GM12878 (cell line): Measurements from ENCODE around the gene RNF40. TPM values are rescaled to one million over a fixed set of nuclear protein-coding genes. Genes with fewer than 3 reads are reported as not detected.

ENCODE experiments used
- ATAC-seq: fragments of 200-7000 bp; cut with Tn5 transposase; 3 replicates; pipeline ENCODE4 v1.9.1; 2020; ENCODE audit warnings: mild to moderate bottlenecking, moderate library complexity
- BruUV-seq: library from RNA; stranded (reverse); fragments of 400-500 nt; replicated peaks from 2 replicates; lab custom pipeline; 2021; lab: Mats Ljungman, UMichigan
- CTCF ChIA-PET: fragments of 300-600 bp; sonication (Branson Sonifier 250); formaldehyde crosslinking; extraction: SDS; loops from one replicate; lab custom pipeline; 2021; ENCODE audit warnings: inconsistent platforms; lab: Yijun Ruan, JAX
- POLR2A ChIA-PET: fragments of 350-600 bp; formaldehyde crosslinking; extraction: SDS; loops from one replicate; lab custom pipeline; 2021; ENCODE audit warnings: inconsistent platforms; lab: Charles Lee
- RAD21 ChIA-PET: fragments of 300-600 bp; sonication (Branson Sonifier 250); formaldehyde crosslinking; loops from one replicate; lab custom pipeline; 2023; ENCODE audit warnings: antibody characterized with exemption; ENCODE audit not compliant: unreplicated experiment; lab: Charles Lee
- SMC1A ChIA-PET: fragments of 300-600 bp; sonication (Branson Sonifier 250); formaldehyde crosslinking; loops from one replicate; lab custom pipeline; 2023; ENCODE audit not compliant: unreplicated experiment, uncharacterized antibody; lab: Charles Lee
- DNase-seq: peaks from one replicate; pipeline ENCODE4 v3.0.0-alpha.2; 2011; ENCODE audit warnings: low read depth, low spot score
- FAIRE-seq: peaks from 3 replicates; lab custom pipeline; 2011; peaks lifted over from hg19 to GRCh38; lab: Jason Lieb, UNC
- H2AFZ ChIP-seq: 2 replicates; pipeline ENCODE4 v1.6.0; 2011; ENCODE audit warnings: low read depth, low read length, control low read depth; ENCODE audit not compliant: control insufficient read depth
- H3K27ac ChIP-seq: 2 replicates; pipeline ENCODE4 v1.5.1; 2011; ENCODE audit warnings: control low read depth; ENCODE audit not compliant: control insufficient read depth, insufficient read depth
- H3K27me3 ChIP-seq, 2 experiments: replicated peaks in 1 of 2; 2 replicates each; pipeline versions ENCODE4 v1.6.0 to v1.6.1; 2011; ENCODE audit warnings: low read length in 1 of 2; ENCODE audit not compliant: control insufficient read depth in 2 of 2, insufficient read depth in 2 of 2
- H3K36me3 ChIP-seq, 2 experiments: 2 replicates each; pipeline ENCODE4 v1.5.1; 2011; ENCODE audit warnings: low read length in 1 of 2; ENCODE audit not compliant: control insufficient read depth in 2 of 2, insufficient read depth in 2 of 2
- H3K4me1 ChIP-seq: 2 replicates; pipeline ENCODE4 v1.6.1; 2011; ENCODE audit warnings: mild to moderate bottlenecking, low read length, moderate library complexity, mixed read lengths; ENCODE audit not compliant: control insufficient read depth, insufficient read depth
- H3K4me2 ChIP-seq: 2 replicates; pipeline ENCODE4 v1.6.0; 2011; ENCODE audit warnings: control low read depth; ENCODE audit not compliant: control insufficient read depth, insufficient read depth
- H3K4me3 ChIP-seq: fragments of 200-600 bp; sonication (generic); 2 replicates; pipeline ENCODE4 v1.5.1; 2016
- H3K79me2 ChIP-seq: 2 replicates; pipeline ENCODE4 v1.6.0; 2011; ENCODE audit warnings: low read length; ENCODE audit not compliant: control insufficient read depth, insufficient read depth
- H3K9ac ChIP-seq: 2 replicates; pipeline ENCODE4 v1.8.0; 2011; ENCODE audit warnings: low read length, control low read depth, mixed read lengths; ENCODE audit not compliant: control insufficient read depth, insufficient read depth
- H3K9me3 ChIP-seq: replicated peaks from 3 replicates; pipeline ENCODE4 v1.5.1; 2011; ENCODE audit warnings: mild to moderate bottlenecking, low read length; ENCODE audit not compliant: control insufficient read depth, insufficient read depth
- H4K20me1 ChIP-seq: 2 replicates; pipeline ENCODE4 v1.6.0; 2011; ENCODE audit not compliant: control insufficient read depth, insufficient read depth
- HSF1 ChIP-seq: fragments of 150-350 bp; IDR thresholded peaks from 2 replicates; pipeline ENCODE4 v1.6.1; 2014; ENCODE audit warnings: mild to moderate bottlenecking, low read depth, low read length
- KAT2A ChIP-seq: conservative IDR thresholded peaks from 2 replicates; pipeline ENCODE4 v1.6.1; 2011; ENCODE audit warnings: low read depth, low read length; ENCODE audit not compliant: control insufficient read depth
- POLR2AphosphoS2 ChIP-seq: IDR thresholded peaks from 2 replicates; pipeline ENCODE4 v1.6.1; 2011; ENCODE audit warnings: low read depth, mild to moderate bottlenecking, low read length, improper control_type of control experiment, moderate library complexity
- SMC3 ChIP-seq: IDR thresholded peaks from 2 replicates; pipeline ENCODE4 v1.6.1; 2011; ENCODE audit warnings: low read length, improper control_type of control experiment, borderline replicate concordance
- STAT1 ChIP-seq: fragments of 450-650 bp; conservative IDR thresholded peaks from 2 replicates; pipeline ENCODE4 v1.6.1; 2014; ENCODE audit warnings: antibody characterized with exemption, mild to moderate bottlenecking
- TAF1 ChIP-seq: IDR thresholded peaks from 2 replicates; pipeline ENCODE4 v1.6.1; 2011; ENCODE audit warnings: mild to moderate bottlenecking, low read depth, low read length, borderline replicate concordance
- TARDBP ChIP-seq: IDR thresholded peaks from 2 replicates; pipeline ENCODE4 v1.6.1; 2016; ENCODE audit warnings: borderline replicate concordance
- USF1 ChIP-seq: IDR thresholded peaks from 2 replicates; pipeline ENCODE4 v1.6.1; 2011; ENCODE audit warnings: borderline replicate concordance, low read depth, mild to moderate bottlenecking, moderate library complexity, mixed read lengths, low read length; ENCODE audit not compliant: insufficient read depth; ENCODE audit errors: extremely low read length
- WGBS: methylation state at CpG from one replicate; pipeline ENCODE4 v1.1.6; 2016; ENCODE audit warnings: low lambda C conversion rate; ENCODE audit not compliant: insufficient replicate concordance, insufficient coverage; ENCODE audit errors: missing lambda C conversion rate; 5-methylcytosine and 5-hydroxymethylcytosine counted together
- in situ Hi-C: fragments of 300-500 bp; cut with MboI; formaldehyde crosslinking; loops from 9 replicates; pipeline ENCODE4 v1.14.3; 2018; ENCODE audit warnings: mixed read lengths
- intact Hi-C: fragments of 100-400 bp; cut with micrococcal nuclease; formaldehyde crosslinking; loops from one replicate; pipeline ENCODE4 v1.14.2; 2022; ENCODE audit not compliant: unreplicated experiment
- polyA plus RNA-seq, 11 experiments: library from polyadenylated mRNA; depleted of rRNA in 4 of 11; unstranded in 6 of 11; stranded (reverse) in 5 of 11; fragments of >200 nt; fragmentation: Nextera tagmentation in 4 of 11; fragmentation: Illumina TruSeq in 1 of 11; extraction: Ambion mirVana in 4 of 11; extraction: Trizol in 1 of 11; gene quantifications; 1 replicate in 1 of 11; 2 replicates in 10 of 11; pipeline versions ENCODE4 v1.2.1 to v1.2.3, GENCODE V29; 2011 to 2016; ENCODE audit warnings: inconsistent platforms in 2 of 11, missing spikeins in 2 of 11, low read depth in 1 of 11
- total RNA-seq, 4 experiments: library from RNA; depleted of rRNA in 3 of 4; stranded (reverse); fragments of >200 nt in 3 of 4; fragmentation: Illumina TruSeq in 1 of 4; extraction: Trizol in 1 of 4; gene quantifications; 2 replicates each; pipeline versions ENCODE4 v1.2.1 to v1.2.3, GENCODE V29; 2013 to 2021

RNF40 gene
- total and polyA plus RNA-seq, 10 of the 15 experiments (the other 5 are each of a cell fraction or from before 2014, with no cell fraction given) = 3.7 to 97.6 (median 58.4) TPM

- CTCF ChIA-PET = interaction anchor here (1.5 kb wide), 1 partner anchor 161 kb away, joined by 3 read pairs; no protein-coding TSS in a partner anchor
- intact Hi-C loops = no loop called here
Measured at GRCh38 chr16:30780549-30780948, 18.4 kb downstream of the RNF40 start.

More at GRCh38 chr16:30780549-30780948, 18.4 kb downstream of the RNF40 start:
- Histone ChIP-seq H3K9me3 (no peaks in the 10 kb centered on the region), H3K4me2 (no peak overlapping the region), H3K9ac (no peak overlapping the region), H3K4me3 (no peak overlapping the region), H3K27me3 (no peaks in the 10 kb centered on the region; a peak in 1 of 4 replicates), H4K20me1 (no peaks in the 10 kb centered on the region), H3K27ac (no peak overlapping the region), H3K36me3 (no peaks in the 10 kb centered on the region), H2AFZ (no peak overlapping the region), H3K79me2 (no peaks in the 10 kb centered on the region), H3K4me1 (no peaks in the 10 kb centered on the region)
- POLR2A ChIA-PET = interaction anchor here (0.6 to 0.9 kb wide), 2 partner anchors 34 to 746 kb away, joined by 3 to 4 read pairs; no protein-coding TSS in a partner anchor
- FAIRE-seq = no peak
- RAD21 ChIA-PET = no interaction called here
- in situ Hi-C loops = no loop called here
- TF ChIP-seq TAF1 = no peak
- TF ChIP-seq POLR2AphosphoS2 = no peak
- TF ChIP-seq SMC3 = no peak
- no peak for TF ChIP-seq USF1
- TF ChIP-seq HSF1 = no peak
- no peak for TF ChIP-seq KAT2A
- TF ChIP-seq TARDBP = no peak
- TF ChIP-seq STAT1 = no peak
- SMC1A ChIA-PET = no interaction called here
- WGBS = 92% methylated on average over 4 of the region's 4 CpGs
- no peak for ATAC-seq
- no TSS peak for BruUV-seq
- DNase-seq = no peak
